Ramos (cell line): Measurements from ENCODE around the gene CRABP2.

Experiments used
- in situ Hi-C: fragments of 300-500 bp; cut with MboI; formaldehyde crosslinking; loops from one replicate; pipeline ENCODE4 v1.14.3; 2022; ENCODE audit warnings: low sequenced_read_pairs; ENCODE audit not compliant: unreplicated experiment

The CRABP2 gene

DNA sequence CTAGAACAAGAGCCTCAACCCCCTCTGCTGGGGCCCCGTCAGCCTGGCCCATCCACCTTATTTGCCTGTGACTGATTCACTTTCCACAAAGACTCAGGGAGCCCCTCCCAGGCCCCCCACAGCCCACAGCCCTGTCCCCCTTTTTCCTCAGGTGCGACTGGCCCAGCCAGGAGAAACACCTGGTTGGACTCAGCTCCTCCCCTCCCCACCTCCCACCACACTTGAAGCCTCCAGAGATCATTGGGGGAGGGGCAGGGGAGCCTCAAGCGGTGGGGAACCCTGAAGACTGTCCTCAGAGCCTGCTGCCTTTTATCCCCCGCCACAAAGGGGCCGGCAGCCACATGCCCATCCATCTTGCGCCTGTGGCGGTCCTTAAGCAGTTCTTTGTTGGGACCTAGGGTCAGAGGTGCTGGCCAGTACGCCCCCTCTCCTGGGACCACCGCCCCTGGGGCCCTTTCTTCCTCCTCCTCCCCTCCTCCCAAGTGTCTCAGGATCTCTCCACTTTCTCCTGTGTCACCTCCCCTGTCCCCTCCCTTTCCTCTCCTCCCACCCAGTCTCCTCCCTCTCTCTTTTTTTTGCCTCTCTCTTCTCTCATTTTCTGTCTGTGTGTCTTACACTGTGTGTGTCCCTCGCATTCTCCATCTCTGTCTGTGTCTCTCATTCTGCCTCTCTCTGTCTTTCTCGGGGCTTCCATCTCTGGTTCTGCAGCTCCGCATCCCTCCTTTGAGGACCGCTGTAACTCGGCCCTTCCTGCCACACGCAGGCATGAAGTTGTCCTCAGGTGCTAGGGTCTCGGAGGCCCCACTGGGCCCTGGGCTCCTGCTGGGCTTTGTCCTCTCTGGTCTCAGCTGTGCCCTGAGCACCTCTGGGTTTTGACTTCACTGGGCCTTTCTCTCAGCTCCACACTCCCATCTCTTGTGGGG, 12.2 kb downstream of the CRABP2 start:
- in situ Hi-C loops, result no loop called here

DNA sequence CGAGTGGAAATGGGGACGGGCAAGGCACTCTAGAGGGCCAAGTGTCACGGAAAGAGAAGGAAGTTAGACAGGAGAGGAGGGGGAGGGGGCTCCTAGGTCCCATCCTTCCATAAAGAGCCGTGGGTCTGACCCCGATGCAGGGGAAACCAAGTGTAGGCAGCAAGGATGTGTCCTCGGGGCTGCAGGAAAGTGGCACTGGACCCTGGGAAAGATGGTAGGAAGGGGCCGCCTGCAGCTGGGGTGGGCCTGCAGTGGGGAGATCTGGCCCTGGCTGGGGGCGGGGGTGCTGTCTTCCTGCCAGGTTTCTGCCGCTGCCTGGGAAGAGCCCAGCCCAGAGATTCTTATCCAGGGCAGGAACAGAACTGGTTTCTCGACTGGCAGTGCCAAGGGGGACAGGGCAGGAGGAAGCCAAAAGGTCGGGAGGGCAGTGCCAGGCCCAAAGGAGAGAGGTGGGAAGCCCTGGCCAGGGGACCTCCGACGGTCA, 12.9 kb downstream of the CRABP2 start:
- in situ Hi-C loops, result no loop called here

DNA sequence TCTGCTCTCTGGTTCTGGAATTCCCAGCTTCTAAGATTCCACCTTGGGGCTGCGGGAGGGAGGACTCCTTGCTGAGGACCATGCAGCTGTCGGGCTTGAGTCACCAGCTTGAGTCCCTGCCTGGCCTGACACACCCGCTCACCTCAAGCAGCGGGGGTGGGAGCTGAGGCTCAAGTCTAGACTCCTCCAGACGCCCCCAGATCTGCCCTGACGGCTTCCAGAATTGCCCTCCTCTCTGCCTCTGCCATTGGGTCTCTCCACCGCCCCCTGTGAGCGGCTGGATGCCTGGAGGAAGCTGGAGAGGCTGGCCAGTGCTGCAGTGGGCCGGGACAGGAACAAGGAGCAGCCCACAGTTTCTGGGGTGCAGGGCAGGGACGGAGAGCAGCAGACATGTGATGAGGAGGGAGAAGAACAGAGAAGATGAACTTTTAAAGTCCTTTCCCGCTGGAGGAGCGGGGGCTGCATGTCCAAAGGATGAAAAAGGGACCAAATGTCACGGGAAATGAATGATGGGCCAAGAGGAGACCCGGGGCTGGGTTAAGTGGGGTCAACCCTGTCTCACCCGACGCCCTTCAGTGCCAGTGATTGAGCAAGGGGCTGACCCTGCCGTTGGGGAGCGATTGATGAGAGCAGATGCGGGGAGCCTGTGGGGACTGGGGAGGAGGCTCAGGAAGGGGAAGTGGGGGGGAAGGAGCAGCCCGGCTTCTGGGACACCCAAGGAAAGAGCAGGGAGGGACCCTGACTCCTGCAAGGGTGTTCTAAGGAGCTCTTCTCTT, 13.5 kb downstream of the CRABP2 start:
- in situ Hi-C loops, result no loop called here

DNA sequence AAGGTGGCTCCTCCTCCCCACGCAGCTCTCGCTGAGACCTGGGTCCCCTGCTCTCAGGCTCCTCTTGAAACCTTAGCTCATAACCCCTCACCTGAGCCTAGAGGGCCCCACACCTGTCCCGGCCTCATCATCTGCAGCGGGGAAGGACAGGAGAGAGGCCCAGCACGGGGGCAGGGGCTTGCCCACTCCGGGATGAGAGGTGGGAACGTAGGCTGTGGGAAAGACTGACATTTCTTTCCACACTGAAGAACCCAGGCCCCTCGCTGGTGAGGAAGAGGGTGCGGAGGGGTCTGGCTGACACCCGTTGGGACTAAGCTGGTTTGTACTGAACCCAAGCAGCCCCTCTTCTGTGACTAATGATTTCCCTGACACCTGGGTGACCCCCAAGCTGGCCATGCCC, 14.2 kb downstream of the CRABP2 start:
- in situ Hi-C loops, result no loop called here

DNA sequence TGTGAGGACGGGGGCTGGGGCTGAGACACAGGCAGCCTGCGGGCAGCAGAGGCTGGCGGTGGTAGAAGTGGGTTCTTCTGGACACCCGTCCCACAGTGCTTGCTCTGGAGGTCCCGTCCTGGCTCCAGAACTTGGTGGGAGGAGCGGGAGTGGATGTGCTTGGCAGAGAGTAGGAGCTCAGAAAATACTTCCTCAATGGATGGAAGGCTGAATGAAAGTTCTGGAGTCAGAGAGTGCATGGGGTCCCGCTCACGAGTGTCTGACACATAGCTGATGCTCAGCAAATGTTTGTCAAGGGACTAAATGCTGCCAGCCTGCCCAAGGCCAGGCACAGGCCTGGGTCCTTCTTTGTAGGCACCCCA, 14.7 kb downstream of the CRABP2 start:
- in situ Hi-C loops, result no loop called here

DNA sequence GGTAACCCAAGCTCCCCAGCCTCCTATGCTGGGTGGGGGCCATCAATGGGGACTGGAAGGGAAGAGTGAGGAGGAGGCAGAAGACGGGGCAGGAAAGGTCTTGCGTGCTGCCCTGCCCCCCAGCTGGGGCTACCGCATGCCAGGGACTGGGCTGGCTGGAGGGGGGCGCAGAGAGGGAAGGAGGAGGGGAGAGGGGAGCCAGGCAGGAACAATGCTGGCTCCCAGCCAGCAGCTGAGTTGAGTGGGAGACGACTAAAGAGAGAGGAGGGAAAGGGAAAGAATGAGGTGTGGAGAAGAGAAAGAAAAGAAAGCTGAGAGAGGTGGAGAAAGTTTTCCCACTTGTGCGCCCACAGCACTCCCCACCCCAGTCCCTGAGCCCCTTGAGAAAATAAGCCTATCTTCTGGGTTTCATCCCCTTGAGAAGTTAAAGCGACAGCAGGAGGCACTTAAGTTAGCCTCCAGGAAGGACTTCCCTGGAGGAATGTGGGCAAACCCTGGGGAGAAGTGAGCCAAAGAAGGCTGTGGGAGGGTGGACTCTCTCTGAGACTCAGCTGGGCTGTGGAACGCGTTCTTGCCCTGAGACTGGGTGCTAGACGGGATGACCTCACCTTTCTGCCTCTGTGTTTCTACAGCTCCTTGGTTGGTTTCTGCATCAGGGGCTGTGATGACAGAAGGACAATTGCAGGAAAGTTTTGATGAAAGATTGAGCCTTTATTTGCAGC, 15.3 kb downstream of the CRABP2 start:
- in situ Hi-C loops, result loop anchor here (5.0 kb wide), 1 partner anchor 172 kb away; the partner anchor contains the start of gene NTRK1

DNA sequence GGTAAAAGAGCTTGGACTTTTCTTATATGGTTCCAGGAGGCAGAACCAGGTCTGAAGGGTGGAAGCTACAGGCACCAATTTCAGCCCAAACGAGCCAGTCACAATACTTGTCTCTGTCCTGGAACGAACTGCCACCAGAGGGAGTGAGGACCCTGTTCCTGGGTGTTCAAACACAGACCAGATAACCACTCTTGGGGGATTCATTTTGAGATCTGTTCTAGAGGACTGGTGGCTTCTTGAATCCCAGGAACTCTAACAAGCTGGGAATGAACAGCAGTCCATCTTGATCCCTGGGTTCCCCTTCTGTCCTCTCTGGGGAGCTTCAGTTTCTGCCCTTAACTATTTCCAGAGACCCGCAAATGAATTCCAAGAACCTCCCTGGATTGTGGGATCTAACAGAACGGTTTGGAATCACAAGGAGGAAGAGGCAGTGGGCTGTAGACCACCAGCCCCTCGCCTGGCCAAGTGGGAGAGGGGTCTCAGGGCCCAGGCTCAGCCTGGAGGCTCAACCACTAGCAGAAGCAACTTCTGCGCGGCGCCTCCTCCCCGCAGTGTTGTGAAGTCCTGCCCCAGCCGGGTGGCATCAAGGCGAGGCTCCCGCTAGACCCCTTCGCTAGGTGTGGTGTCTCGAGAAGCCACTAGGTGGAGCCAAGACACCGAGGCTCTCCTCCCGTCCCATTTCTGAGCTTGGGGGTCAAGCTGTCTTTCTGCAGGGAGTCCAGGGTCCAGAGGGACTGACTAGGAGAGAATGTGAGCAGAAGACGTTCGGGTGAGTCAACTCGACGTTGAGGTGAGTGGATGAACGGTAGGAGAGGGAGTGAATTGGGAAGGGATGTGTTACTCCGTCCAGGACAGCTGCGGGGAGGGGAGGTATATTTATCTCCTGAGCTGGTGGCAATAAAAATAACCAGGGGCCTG, 16.1 kb downstream of the CRABP2 start:
- in situ Hi-C loops, result loop anchor here (5.0 kb wide), 1 partner anchor 173 kb away; the partner anchor contains the start of gene NTRK1

DNA sequence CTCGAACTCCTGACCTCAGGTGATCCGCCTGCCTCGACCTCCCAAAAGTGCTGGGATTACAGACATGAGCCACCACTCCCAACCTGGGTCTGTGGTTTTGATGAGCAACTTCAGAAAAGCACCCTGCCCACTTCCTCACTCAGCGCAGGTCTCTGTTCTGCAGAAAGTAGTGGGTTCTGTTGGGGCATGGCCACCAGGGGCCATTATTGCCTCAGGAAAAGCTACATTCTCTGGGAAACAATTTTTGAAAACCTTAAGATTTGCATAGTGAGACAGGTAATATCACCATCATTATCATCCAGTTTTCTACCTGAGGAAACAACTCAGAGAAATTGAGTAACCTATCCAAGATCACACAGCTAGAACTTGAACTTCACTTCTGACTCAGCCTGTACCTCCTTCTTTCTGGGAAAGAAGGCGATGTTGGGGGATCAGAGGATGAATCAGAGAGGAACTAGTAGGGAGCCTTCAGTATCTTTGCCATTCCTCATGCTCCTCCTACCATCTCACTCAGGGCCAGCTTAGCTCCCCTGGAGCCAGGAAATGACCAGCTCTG, 21.1 kb downstream of the CRABP2 start:
- in situ Hi-C loops, result no loop called here

DNA sequence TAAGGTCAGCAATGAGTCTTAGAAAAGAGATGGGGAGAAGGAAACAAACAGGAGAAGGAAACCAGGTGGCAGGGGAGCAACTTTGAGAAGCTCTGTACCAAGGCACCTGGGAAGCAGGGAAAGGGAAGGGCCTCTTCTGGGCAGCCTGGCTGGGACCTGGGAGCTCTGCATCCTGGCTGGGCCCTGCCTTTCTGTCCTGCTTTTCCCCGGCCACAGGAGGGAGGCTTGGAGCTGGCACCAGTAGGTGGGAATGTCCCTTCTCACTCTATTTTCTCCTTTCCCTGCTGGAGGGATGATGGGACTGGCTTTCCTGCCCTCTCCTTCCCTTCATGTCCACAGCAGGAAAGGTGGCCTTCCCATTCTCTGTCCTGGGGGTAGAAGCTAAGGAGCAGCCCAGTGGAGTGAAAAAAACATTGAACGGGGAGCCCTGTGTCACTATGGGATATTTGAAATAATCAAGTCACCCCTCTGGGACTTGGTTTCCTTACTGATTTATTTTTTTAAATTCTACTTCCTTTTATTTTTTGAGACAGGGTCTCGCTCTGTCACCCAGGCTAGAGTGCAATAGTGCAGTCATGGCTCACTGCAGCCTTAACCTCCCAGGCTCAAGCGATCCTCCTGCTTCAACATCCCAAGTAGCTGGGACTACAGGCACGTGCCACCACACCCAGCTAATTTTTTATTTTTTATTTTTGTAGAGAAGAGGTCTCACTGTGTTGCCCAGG, 23.1 kb downstream of the CRABP2 start:
- in situ Hi-C loops, result no loop called here

DNA sequence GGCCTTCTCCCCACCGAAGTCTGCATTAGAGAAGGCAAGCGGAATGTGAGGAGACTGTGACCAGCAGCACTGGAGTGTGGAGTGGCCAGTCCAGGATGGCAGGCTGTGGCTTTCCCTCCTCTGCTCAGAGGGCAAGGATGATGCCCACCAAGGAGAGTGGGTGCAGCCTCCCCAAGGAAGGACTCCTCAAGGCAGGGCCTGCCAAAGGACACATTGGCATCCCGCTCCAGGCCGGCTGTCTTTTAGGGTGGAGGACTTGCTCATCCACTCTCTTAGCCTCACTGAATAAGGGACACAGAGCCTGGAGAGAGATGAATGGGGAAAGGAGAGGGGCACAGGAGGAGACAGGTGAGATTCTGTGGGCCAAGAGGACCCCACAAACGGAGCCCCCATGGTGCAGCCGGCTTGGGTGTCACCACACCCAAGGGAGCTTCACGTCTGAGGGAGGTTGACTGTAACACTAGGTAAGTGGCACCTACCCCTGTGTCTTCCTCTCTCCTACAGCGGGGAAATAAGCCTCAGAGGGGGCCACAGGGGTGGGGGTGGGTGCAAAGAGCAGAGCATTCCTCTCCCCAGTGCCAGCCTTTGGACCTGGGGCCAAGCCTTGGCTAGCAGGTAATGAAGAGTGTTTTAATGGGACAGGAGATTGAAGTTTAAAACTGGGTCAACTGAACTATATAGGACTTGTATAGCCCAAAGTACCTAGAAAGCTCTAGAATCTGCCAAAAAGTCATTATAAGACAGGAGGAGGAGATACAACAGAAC, 24.0 kb downstream of the CRABP2 start:
- in situ Hi-C loops, result no loop called here

DNA sequence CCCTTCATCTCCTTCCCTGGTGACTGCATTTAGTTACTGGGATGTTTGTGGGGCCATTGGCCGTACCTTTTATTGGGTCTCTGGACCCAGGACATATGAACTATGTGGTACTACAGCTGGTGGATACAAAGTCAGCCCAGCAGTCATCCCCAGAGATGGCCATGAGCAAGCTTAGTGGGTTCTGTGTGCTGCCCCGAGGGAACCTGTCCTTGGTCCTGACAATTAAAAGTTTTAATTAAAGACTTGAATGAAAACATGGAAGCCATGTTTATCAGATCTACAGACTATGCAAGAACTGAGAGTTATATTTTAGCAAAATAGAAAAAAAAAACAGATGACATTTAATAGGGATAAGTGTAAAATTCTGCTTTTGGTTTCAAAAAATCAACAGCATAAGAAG, 25.3 kb downstream of the CRABP2 start:
- in situ Hi-C loops, result no loop called here

DNA sequence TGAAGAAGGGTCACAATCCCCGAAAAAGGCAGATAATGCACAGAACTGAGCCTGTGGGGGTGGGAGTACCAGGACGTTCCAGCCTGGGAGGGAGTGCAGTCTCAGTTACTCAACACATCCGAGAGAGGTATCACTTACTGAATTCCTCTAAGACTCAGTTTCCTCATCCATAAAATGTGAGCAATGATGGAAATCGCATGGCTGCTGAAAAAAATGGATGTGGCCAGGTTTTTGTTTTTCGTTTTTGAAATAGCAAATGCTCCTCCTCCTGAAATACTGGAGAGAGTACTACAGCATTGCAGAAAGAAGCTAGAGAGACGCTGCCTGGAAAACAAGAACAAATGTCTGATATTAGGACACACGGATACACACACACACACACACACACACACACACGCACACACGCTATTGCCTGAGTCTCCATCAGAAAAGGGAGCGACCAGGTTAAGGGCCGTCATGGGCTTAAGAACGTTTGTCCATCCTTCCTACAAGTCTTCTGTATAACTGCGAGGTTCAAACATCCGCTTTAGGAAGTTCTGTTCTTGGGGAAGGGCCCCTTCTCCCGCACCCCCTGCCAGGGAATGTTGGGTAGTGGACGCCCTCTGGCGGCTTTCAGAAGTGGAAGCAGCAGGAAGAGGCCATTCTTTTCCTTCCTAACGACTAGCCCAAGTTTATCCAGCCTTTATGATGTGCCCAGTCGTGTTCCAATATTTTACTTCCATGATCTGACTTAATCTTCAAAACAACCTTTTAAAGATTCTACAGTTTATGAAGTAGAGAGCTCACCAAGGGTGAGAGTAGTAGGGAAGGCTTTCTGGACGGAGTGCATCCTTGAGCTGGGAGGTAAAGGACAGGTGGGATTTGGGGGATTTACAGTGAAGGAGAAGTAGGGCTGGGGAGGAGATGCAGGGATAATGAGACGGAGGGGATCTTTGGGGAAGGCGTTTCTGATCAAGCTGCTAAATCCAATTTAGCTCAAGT, 27.5 kb downstream of the CRABP2 start:
- in situ Hi-C loops, result no loop called here

DNA sequence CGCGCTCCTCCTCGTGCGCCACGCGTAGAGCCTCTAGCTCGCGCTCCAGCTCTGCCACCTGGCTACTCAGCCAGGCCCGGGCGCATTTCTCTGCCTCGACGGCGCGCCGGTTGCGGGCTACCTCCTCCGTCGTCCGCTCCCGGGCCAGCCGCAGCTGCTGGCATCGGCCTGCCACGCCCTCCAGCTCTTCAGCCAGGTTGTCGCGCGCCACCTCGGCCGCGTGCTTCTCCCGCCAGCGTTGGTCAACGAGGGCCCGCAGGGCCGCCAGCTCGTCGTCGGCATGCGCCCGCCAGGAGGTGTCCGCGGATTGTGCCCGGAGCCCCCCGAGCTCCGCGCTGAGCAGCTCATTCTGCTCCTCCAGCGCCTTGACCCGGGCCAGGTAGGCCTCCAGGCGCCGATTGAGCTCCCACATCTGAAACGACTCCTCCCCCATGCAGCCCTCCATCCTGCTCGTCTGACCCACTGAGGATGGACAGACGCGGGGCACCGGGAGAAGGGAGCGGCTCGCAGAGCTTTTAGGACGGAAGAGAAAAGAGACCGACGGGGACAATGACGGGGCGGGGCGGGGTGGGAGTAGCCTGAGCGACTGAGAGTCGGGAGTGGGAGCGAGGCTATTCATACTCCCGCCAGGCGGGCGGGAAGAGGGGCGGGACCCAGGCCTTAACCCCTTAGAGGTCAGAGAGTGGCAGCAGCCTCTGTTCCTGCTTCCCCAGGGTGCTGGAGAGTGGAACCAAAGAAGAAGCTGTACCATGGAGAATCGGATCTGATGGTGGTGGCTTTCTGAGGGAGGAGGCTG, 28.4 kb downstream of the CRABP2 start, which contains the start of gene NES:
Gene NES (minus strand): TSS at position 588 of the 796 bp plus-strand sequence. CDS start 143 bp downstream, at position 445.
- in situ Hi-C loops, result no loop called here

DNA sequence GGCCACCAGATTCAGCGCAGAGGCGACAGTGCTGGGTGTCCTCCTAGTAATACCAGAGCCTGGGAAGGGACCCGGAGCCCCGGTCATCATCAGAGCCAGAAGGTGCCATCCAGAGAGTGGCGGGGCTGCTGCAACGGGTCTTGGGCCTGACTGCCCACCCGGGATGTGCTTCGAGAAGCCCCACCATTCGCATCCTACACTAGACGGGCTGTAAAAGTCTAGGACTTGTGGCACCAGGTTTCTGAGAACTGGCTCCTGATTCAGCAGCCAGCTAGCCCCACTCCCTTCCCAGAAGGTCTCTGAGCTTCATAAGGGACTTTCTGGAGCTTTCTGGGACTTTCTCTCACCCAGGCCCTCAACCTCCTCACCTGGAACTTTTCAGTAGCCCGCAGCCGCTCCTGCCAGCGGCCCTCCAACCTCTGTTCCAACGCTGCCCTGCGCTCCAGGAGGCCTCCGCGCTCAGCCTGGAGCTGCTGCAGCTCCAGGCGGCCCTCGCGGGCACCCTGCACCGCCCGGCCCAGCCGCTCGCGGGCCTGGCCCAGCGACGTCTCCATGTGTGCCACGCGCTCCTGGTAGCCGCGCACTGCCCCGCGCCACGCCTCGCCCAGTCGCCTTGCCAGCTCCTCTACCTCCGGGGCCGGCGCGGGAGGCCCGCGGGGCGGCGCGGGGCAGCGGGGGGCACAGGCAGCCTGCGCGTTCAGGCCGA, 29.1 kb downstream of the CRABP2 start:
- in situ Hi-C loops, result no loop called here
